Spleen (tissue), 11 donors: ENCODE measurements around the gene KIAA2012. TPM values are rescaled to one million over a fixed set of nuclear protein-coding genes. Genes with fewer than 3 reads are reported as not detected.
A peak's percentile ranks its signal among the peaks of the same experiment; 100 is the strongest.
"Not testable (repeated sequence)": the region's sequence is repeated elsewhere in the genome, so short reads cannot be mapped to it uniquely, and the experiment has no call there.

Experiments used
- DNase-seq: peaks from one replicate; pipeline ENCODE4 v3.0.0-alpha.2; 2020
- H3K27ac ChIP-seq, 8 donors: fragments of 200-600 bp; sonication (generic) in 7 of 8; 1 replicate in 4 of 8; 2 replicates in 4 of 8; pipeline versions ENCODE4 v1.5.0 to v1.8.0; 2016 to 2021; ENCODE audit warnings: inconsistent platforms in 4 of 8, mild to moderate bottlenecking in 4 of 8, moderate library complexity in 1 of 8
- H3K27me3 ChIP-seq, 7 donors: fragments of 200-600 bp; sonication (generic) in 6 of 7; replicated peaks in 1 of 7; 1 replicate in 4 of 7; 2 replicates in 3 of 7; pipeline versions ENCODE4 v1.5.0 to v1.8.0; 2016 to 2021; ENCODE audit warnings: inconsistent platforms in 3 of 7, mild to moderate bottlenecking in 1 of 7
- H3K36me3 ChIP-seq, 6 donors: fragments of 200-600 bp; sonication (generic) in 5 of 6; 1 replicate in 4 of 6; 2 replicates in 2 of 6; pipeline versions ENCODE4 v1.5.0 to v1.8.0; 2016 to 2021; ENCODE audit warnings: inconsistent platforms in 2 of 6
- H3K4me1 ChIP-seq, 6 donors: fragments of 200-600 bp; sonication (generic) in 5 of 6; 1 replicate in 3 of 6; 2 replicates in 3 of 6; pipeline versions ENCODE4 v1.5.0 to v1.8.0; 2016 to 2021; ENCODE audit warnings: inconsistent platforms in 3 of 6
- H3K4me3 ChIP-seq, 8 donors: fragments of 200-600 bp; sonication (generic) in 7 of 8; 1 replicate in 4 of 8; 2 replicates in 4 of 8; pipeline versions ENCODE4 v1.5.0 to v1.8.0; 2016 to 2021; ENCODE audit warnings: inconsistent platforms in 4 of 8, mild to moderate bottlenecking in 4 of 8, moderate library complexity in 2 of 8
- H3K9me3 ChIP-seq, 8 donors: fragments of 200-600 bp; sonication (generic) in 7 of 8; 1 replicate in 4 of 8; 2 replicates in 4 of 8; pipeline versions ENCODE4 v1.5.0 to v1.8.0; 2016 to 2021; ENCODE audit warnings: inconsistent platforms in 4 of 8
- CTCF ChIP-seq, 11 experiments: fragments of 200-600 bp in 7 of 11; fragments of 450-650 bp in 4 of 11; sonication (generic) in 4 of 11; IDR thresholded peaks in 8 of 11; conservative IDR thresholded peaks in 3 of 11; 1 replicate in 7 of 11; 2 replicates in 4 of 11; pipeline versions ENCODE4 v1.4.0 to v1.8.0; 2016 to 2021; ENCODE audit warnings: antibody characterized with exemption in 11 of 11, inconsistent platforms in 4 of 11, mild to moderate bottlenecking in 1 of 11
- POLR2A ChIP-seq, 3 donors: fragments of 450-650 bp; IDR thresholded peaks; one replicate each; pipeline ENCODE4 v1.5.1; 2017; ENCODE audit warnings: antibody characterized with exemption in 3 of 3, mild to moderate bottlenecking in 1 of 3
- POLR2AphosphoS5 ChIP-seq, 3 donors: sonication (generic); formaldehyde crosslinking; IDR thresholded peaks; one replicate each; pipeline ENCODE4 v1.5.1; 2017; ENCODE audit warnings: antibody characterized with exemption in 3 of 3
- WGBS, 5 donors: extraction: QIAGEN DNeasy Blood & Tissue Kit in 3 of 5; methylation state at CpG; one replicate each; pipeline versions ENCODE4 v1.1.5 to v1.1.7; 2013 to 2018; 5-methylcytosine and 5-hydroxymethylcytosine counted together
- intact Hi-C: fragments of 100-400 bp; cut with DNase I; formaldehyde crosslinking; loops from one replicate; pipeline ENCODE4 v1.15.0; 2023; ENCODE audit warnings: low total_unique reads
- polyA plus RNA-seq, 3 donors: library from polyadenylated mRNA; stranded (reverse); fragments of 200-250 nt; gene quantifications; one replicate each; pipeline ENCODE4 v1.2.1, GENCODE V29; 2013
- total RNA-seq, 7 donors: library from RNA; depleted of rRNA in 3 of 7; stranded (reverse); fragments of >200 nt in 3 of 7; fragmentation: NEBNext Ultra II Directional in 4 of 7; extraction: Animal tissue kit (Norgen Biotek cat#: 25700) in 4 of 7; gene quantifications; one replicate each; pipeline versions ENCODE4 v1.1.0 to v1.2.1, GENCODE V29; 2016 to 2021
- donor health status: healthy with polysubstance abuse.
- donor health status: DM: no; HTN: no; CAD: no; lungs with moderate emphysema.
- donor health status: DM: no; HTN: no; CAD: no.
- donor health status: Bipolar disorder and iron deficiency.
- donor health status: healthy.
- donor health status: DM: no; HTN: no; CAD: no.
- donor health status: DM: yes; HTN: yes; CAD: no.

KIAA2012 gene
- total and polyA plus RNA-seq, 10 donors, result not detected

- intact Hi-C loops, result no loop called here
- no peaks in the 10 kb centered on the region for H3K9me3 ChIP-seq
- no peak overlapping the region for H3K4me3 ChIP-seq
- H3K4me1 ChIP-seq, result peaks cover 0 to 31% (median 2%) of the 10 kb centered on the region in 6 donors
- H3K27ac ChIP-seq, result no peak overlapping the region
- DNase-seq, result no peak
- no peaks in the 10 kb centered on the region for H3K27me3 ChIP-seq
- H3K36me3 ChIP-seq, result peaks cover 0 to 74% (median 22%) of the 10 kb centered on the region in 6 donors
- TF ChIP-seq POLR2AphosphoS5 (IDR thresholded peaks at IDR 0.05) (no peak), CTCF (IDR thresholded peaks at IDR 0.05 in 8 of 11, conservative IDR thresholded peaks at IDR 0.05 in 3 of 11) (no peak), POLR2A (IDR thresholded peaks at IDR 0.05) (no peak)
- WGBS, 5 donors, result 88 to 100% (median 93%) methylated on average over 1 of the region's 1 CpG
Measured at GRCh38 chr2:202221873-202222272, 148.8 kb downstream of the KIAA2012 start.

GRCh38 chr2:202237787-202238233 is 164.8 kb downstream of the KIAA2012 start:
- 0 to 1% (median 1%) methylated on average over 17 to 30 of the region's 30 CpGs for WGBS, 5 donors
- Histone ChIP-seq H3K36me3 (no peaks in the 10 kb centered on the region), H3K27me3 (no peaks in the 10 kb centered on the region), H3K9me3 (no peaks in the 10 kb centered on the region), H3K4me3 (peak overlapping the region; percentile 83 to 98 (median 92)), H3K27ac (peak overlapping the region; percentile 71 to 95 (median 91)), H3K4me1 (peaks cover 20 to 58% (median 37%) of the 10 kb centered on the region in 6 donors)
- DNase-seq, result no peak
- intact Hi-C loops, result no loop called here
- peak in 1 of 3 donors; percentile 15 for TF ChIP-seq POLR2AphosphoS5 (IDR thresholded peaks at IDR 0.05)
- no peak for TF ChIP-seq POLR2A (IDR thresholded peaks at IDR 0.05)

GRCh38 chr2:202238234-202239197 is 165.5 kb downstream of the KIAA2012 start, which contains the start of gene SUMO1:
Gene SUMO1, minus strand, starts transcription at chr2:202238597. Its CDS starts 146 bp downstream, at chr2:202238451.
- Histone ChIP-seq H3K4me1 (peaks cover 20 to 51% (median 34%) of the 10 kb centered on the region in 6 donors), H3K4me3 (peak within 1 kb of the TSS; percentile 83 to 98 (median 92)), H3K36me3 (no peaks in the 10 kb centered on the region), H3K27me3 (no peaks in the 10 kb centered on the region), H3K9me3 (no peaks in the 10 kb centered on the region), H3K27ac (peak within 1 kb of the TSS; percentile 71 to 95 (median 91))
- peak; percentile 98 for DNase-seq
- intact Hi-C loops, result no loop called here
- WGBS, 5 donors, result 4 to 6% (median 4%) methylated on average over 35 to 47 of the region's 54 CpGs
- TF ChIP-seq CTCF (IDR thresholded peaks at IDR 0.05 in 8 of 11, conservative IDR thresholded peaks at IDR 0.05 in 3 of 11) (no peak), POLR2A (IDR thresholded peaks at IDR 0.05) (peak in 1 of 3 donors; percentile 27), POLR2AphosphoS5 (IDR thresholded peaks at IDR 0.05) (peak; percentile 89 to 95 (median 92))

- DNase-seq, H3K27me3 ChIP-seq, H3K27ac ChIP-seq, H3K9me3 ChIP-seq, H3K36me3 ChIP-seq, H3K4me1 ChIP-seq, intact Hi-C loops, H3K4me3 ChIP-seq: not testable (repeated sequence)
- 93 to 98% (median 96%) methylated on average over 5 of the region's 5 CpGs for WGBS, 5 donors
Measured at GRCh38 chr2:202247710-202248109, 174.7 kb downstream of the KIAA2012 start.
